ENCODE results near the gene NDUFB3.

DNA sequence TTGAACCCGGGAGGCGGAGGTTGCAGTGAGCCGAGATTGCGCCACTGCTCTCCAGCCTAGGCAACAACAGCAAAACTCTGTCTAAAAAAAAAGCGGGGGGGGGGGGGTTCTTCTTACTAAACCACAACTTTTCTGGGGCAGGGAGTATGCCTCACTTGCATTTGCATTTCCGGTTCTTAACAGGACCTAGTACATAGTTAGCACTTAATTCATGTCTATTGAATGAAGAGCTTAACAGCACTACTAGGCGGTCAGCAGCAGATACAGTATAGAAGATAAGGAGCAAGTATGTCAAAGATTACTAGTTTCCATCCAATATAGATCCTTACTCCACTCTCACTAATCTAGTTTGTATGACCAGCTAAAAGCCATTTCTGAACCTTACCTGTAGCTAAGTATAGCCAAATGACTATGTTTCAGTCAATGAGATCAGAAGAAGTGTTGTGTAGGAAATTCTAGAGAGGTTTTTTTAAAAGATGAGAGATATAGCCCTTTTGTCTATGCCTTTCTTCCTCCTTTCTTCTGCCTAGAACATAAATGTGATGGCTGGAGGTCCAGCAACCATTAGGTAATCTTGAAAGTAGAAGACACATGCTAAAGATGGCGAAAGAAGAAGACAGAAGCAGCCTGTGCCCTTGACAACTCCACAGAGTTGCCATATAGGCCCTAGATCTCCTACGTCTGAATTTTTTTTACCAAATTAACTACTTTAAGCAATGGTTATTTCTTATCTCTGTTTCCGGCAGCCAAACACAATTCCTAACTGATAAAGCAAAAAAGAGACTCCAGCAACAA lies 11.6 kb upstream of the NDUFB3 start:
- TF ChIP-seq POLR2AphosphoS5 (IDR thresholded peaks at IDR 0.05; ENCODE audit: low read depth, low read length) (no peak), REST (IDR thresholded peaks at IDR 0.05; ENCODE audit: insufficient read depth in 1 of 2, low read depth in 2 of 2, low read length in 2 of 2) (no peak), SIN3A (IDR thresholded peaks at IDR 0.05; ENCODE audit: borderline replicate concordance, insufficient read depth, low read length) (no peak), TAF1 (IDR thresholded peaks at IDR 0.05; ENCODE audit: borderline replicate concordance, insufficient read depth, low read length) (no peak), FOXP2 (optimal IDR thresholded peaks at IDR 0.05; ENCODE audit: borderline replicate concordance, extremely low read depth, extremely low read length, insufficient read depth) (no peak)

Data from PFSK-1 (cell line).